Thymus (tissue), 11 donors: ENCODE results near the gene TTLL1. TPM values are rescaled to one million over a fixed set of nuclear protein-coding genes. Genes with fewer than 3 reads are reported as not detected.
A peak's percentile ranks its signal among the peaks of the same experiment; 100 is the strongest.
"Not testable (repeated sequence)": the region's sequence is repeated elsewhere in the genome, so short reads cannot be mapped to it uniquely, and the experiment has no call there.

ENCODE experiments used
- DNase-seq, 9 donors: peaks; one replicate each; pipeline ENCODE4 v3.0.0-alpha.2; 2013; ENCODE audit warnings: low spot score in 9 of 9, low read depth in 6 of 9, missing footprints in 1 of 9
- H3K27ac ChIP-seq, 2 donors: one replicate each; pipeline ENCODE4 v1.5.1; 2013; ENCODE audit warnings: control low read depth in 1 of 2, low read depth in 1 of 2, low read length in 1 of 2, mild to moderate bottlenecking in 1 of 2, moderate library complexity in 1 of 2
- H3K27me3 ChIP-seq, 2 donors: one replicate each; pipeline ENCODE4 v1.5.1; 2013; ENCODE audit warnings: low read length in 1 of 2; ENCODE audit not compliant: control insufficient read depth in 2 of 2, insufficient read depth in 1 of 2
- H3K36me3 ChIP-seq, 2 donors: one replicate each; pipeline ENCODE4 v1.5.1; 2013; ENCODE audit warnings: low read length in 1 of 2, mild to moderate bottlenecking in 1 of 2, moderate library complexity in 1 of 2; ENCODE audit not compliant: control insufficient read depth in 2 of 2, insufficient read depth in 2 of 2
- H3K4me1 ChIP-seq, 2 donors: one replicate each; pipeline ENCODE4 v1.5.1; 2013; ENCODE audit warnings: low read length in 2 of 2; ENCODE audit not compliant: control insufficient read depth in 2 of 2, insufficient read depth in 2 of 2
- H3K4me3 ChIP-seq, 2 donors: one replicate each; pipeline ENCODE4 v1.5.1; 2013; ENCODE audit warnings: low read length in 2 of 2, control low read depth in 1 of 2, mild to moderate bottlenecking in 1 of 2
- H3K9me3 ChIP-seq, 2 donors: one replicate each; pipeline ENCODE4 v1.5.1; 2013; ENCODE audit warnings: low read length in 1 of 2, mild to moderate bottlenecking in 1 of 2; ENCODE audit not compliant: control insufficient read depth in 2 of 2, insufficient read depth in 1 of 2
- WGBS: extraction: QIAGEN DNeasy Blood & Tissue Kit; methylation state at CpG from one replicate; pipeline ENCODE4 v1.1.7; 2013; 5-methylcytosine and 5-hydroxymethylcytosine counted together
- polyA plus RNA-seq: library from polyadenylated mRNA; stranded (reverse); fragments of 200-250 nt; gene quantifications from one replicate; pipeline ENCODE4 v1.2.3, GENCODE V29; 2013
- total RNA-seq: library from RNA; stranded (reverse); fragments of 120-200 nt; gene quantifications from one replicate; pipeline ENCODE4 v1.2.4, GENCODE V29; 2013
- donor health status: healthy.

Gene TTLL1
- total and polyA plus RNA-seq, 2 donors: 8.4 to 10.2 TPM

GRCh38 chr22:43104056-43104625, 14.9 kb upstream of the TTLL1 start:
- H3K9me3 ChIP-seq, H3K4me3 ChIP-seq, H3K36me3 ChIP-seq, H3K27me3 ChIP-seq: not testable (repeated sequence)
- peak overlapping the region in 1 of 2 donors; percentile 67 for H3K27ac ChIP-seq
- 39% methylated on average over 15 of the region's 15 CpGs for WGBS
- peaks cover 8 to 27% of the 10 kb centered on the region in 2 donors for H3K4me1 ChIP-seq
- peak in 2 of 9 donors; percentile 29 to 73 for DNase-seq

GRCh38 chr22:43101306-43101705, 12.1 kb upstream of the TTLL1 start:
- Histone ChIP-seq H3K4me1 (peaks cover 8 to 27% of the 10 kb centered on the region in 2 donors), H3K27me3 (no peaks in the 10 kb centered on the region), H3K27ac (no peak overlapping the region), H3K4me3 (no peak overlapping the region), H3K9me3 (peaks cover 3 to 13% of the 10 kb centered on the region in 2 donors), H3K36me3 (no peaks in the 10 kb centered on the region)
- WGBS: 96% methylated on average over 7 of the region's 7 CpGs
- DNase-seq: no peak

- no peaks in the 10 kb centered on the region for H3K36me3 ChIP-seq
- DNase-seq: no peak
- 73% methylated on average over 5 of the region's 5 CpGs for WGBS
- H3K4me1 ChIP-seq: peaks cover 8 to 24% of the 10 kb centered on the region in 2 donors
- no peak overlapping the region for H3K27ac ChIP-seq
- no peaks in the 10 kb centered on the region for H3K27me3 ChIP-seq
- H3K9me3 ChIP-seq: peaks cover 3 to 13% of the 10 kb centered on the region in 2 donors
- H3K4me3 ChIP-seq: no peak overlapping the region
Measured at GRCh38 chr22:43100225-43100624, 11.0 kb upstream of the TTLL1 start.

- H3K9me3 ChIP-seq: peaks cover 3 to 13% of the 10 kb centered on the region in 2 donors
- no peak overlapping the region for H3K27ac ChIP-seq
- no peaks in the 10 kb centered on the region for H3K27me3 ChIP-seq
- no peak overlapping the region for H3K4me3 ChIP-seq
- 96% methylated on average over 4 of the region's 4 CpGs for WGBS
- no peaks in the 10 kb centered on the region for H3K36me3 ChIP-seq
- H3K4me1 ChIP-seq: peaks cover 7 to 13% of the 10 kb centered on the region in 2 donors
- DNase-seq: no peak
Measured at GRCh38 chr22:43099095-43099494, 9.9 kb upstream of the TTLL1 start.

- Histone ChIP-seq H3K27me3 (no peaks in the 10 kb centered on the region), H3K27ac (no peak overlapping the region), H3K4me1 (peaks cover 0 to 6% of the 10 kb centered on the region in 2 donors), H3K9me3 (peaks cover 3 to 13% of the 10 kb centered on the region in 2 donors), H3K36me3 (no peaks in the 10 kb centered on the region), H3K4me3 (no peak overlapping the region)
- DNase-seq: no peak
- 72% methylated on average over 4 of the region's 4 CpGs for WGBS
Measured at GRCh38 chr22:43098356-43098755, 9.2 kb upstream of the TTLL1 start.

GRCh38 chr22:43096420-43096819, 7.2 kb upstream of the TTLL1 start:
- no peak for DNase-seq
- no peaks in the 10 kb centered on the region for H3K36me3 ChIP-seq
- no peaks in the 10 kb centered on the region for H3K27me3 ChIP-seq
- WGBS: 96% methylated on average over 8 of the region's 8 CpGs
- H3K4me1 ChIP-seq: peaks cover 0 to 4% of the 10 kb centered on the region in 2 donors
- H3K4me3 ChIP-seq: no peak overlapping the region
- no peak overlapping the region for H3K27ac ChIP-seq
- peaks cover 3 to 13% of the 10 kb centered on the region in 2 donors for H3K9me3 ChIP-seq

- Histone ChIP-seq H3K27me3 (no peaks in the 10 kb centered on the region), H3K9me3 (peaks cover 3 to 13% of the 10 kb centered on the region in 2 donors), H3K27ac (no peak overlapping the region), H3K4me1 (peaks cover 0 to 10% of the 10 kb centered on the region in 2 donors), H3K36me3 (no peaks in the 10 kb centered on the region), H3K4me3 (no peak overlapping the region)
- 84% methylated on average over 4 of the region's 4 CpGs for WGBS
- no peak for DNase-seq
Measured at GRCh38 chr22:43094551-43094950, 5.4 kb upstream of the TTLL1 start.

- H3K36me3 ChIP-seq: no peaks in the 10 kb centered on the region
- H3K27ac ChIP-seq: no peak overlapping the region
- 93% methylated on average over 7 of the region's 7 CpGs for WGBS
- DNase-seq: no peak
- H3K4me3 ChIP-seq: no peak overlapping the region
- no peaks in the 10 kb centered on the region for H3K27me3 ChIP-seq
- H3K4me1 ChIP-seq: peaks cover 0 to 12% of the 10 kb centered on the region in 2 donors
- peaks cover 3 to 13% of the 10 kb centered on the region in 2 donors for H3K9me3 ChIP-seq
Measured at GRCh38 chr22:43094085-43094484, 4.9 kb upstream of the TTLL1 start.

GRCh38 chr22:43092085-43092484, 2.9 kb upstream of the TTLL1 start:
- Histone ChIP-seq H3K36me3 (no peaks in the 10 kb centered on the region), H3K9me3 (peaks cover 3 to 8% of the 10 kb centered on the region in 2 donors), H3K4me1 (peaks cover 0 to 17% of the 10 kb centered on the region in 2 donors), H3K27me3 (no peaks in the 10 kb centered on the region), H3K27ac (no peak overlapping the region), H3K4me3 (no peak overlapping the region)
- 36% methylated on average over 9 of the region's 9 CpGs for WGBS
- DNase-seq: no peak
